ENCODE results near the gene SEMA5A. TPM values are rescaled to one million over a fixed set of nuclear protein-coding genes. Genes with fewer than 3 reads are reported as not detected.

Gene SEMA5A
- total RNA-seq, 4 donors from 2014 or later: 2.3 to 4.7 (median 3.7) TPM

DNA sequence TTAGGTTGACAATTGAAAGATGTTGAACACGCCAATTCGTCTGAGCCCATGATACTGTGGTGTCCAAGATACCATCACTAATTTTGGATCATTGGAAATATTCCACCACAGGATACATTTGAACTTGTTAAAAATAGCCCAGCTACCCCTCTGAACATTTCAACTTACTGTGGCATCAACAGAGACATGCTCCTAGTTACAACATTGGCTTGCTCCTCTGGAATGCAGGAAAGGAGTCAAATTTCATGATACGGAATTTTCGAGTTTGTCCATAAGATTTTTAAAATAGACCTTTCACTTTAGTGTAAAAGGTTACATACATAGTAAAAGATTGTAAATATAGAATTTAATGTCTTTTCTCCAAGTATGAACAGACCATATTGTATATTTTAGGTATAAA, 12.8 kb downstream of the SEMA5A start:
- Histone ChIP-seq H3K27me3 (peaks cover 16% of the 10 kb centered on the region), H3K36me3 (no peaks in the 10 kb centered on the region), H3K4me3 (no peak overlapping the region), H3K9me3 (no peaks in the 10 kb centered on the region), H3K27ac (no peak overlapping the region), H3K4me1 (peaks cover 0 to 10% (median 0%) of the 10 kb centered on the region in 3 donors)
- 50 to 54% methylated on average over 4 of the region's 4 CpGs for WGBS, 2 donors (ENCODE audit: low coverage in 1 of 2)
- ATAC-seq: no peak
- TF ChIP-seq EP300 (IDR thresholded peaks at IDR 0.05) (no peak), POLR2AphosphoS5 (IDR thresholded peaks at IDR 0.05) (no peak), POLR2A (IDR thresholded peaks at IDR 0.05) (no peak)
- TF ChIP-seq, protein P1, sequence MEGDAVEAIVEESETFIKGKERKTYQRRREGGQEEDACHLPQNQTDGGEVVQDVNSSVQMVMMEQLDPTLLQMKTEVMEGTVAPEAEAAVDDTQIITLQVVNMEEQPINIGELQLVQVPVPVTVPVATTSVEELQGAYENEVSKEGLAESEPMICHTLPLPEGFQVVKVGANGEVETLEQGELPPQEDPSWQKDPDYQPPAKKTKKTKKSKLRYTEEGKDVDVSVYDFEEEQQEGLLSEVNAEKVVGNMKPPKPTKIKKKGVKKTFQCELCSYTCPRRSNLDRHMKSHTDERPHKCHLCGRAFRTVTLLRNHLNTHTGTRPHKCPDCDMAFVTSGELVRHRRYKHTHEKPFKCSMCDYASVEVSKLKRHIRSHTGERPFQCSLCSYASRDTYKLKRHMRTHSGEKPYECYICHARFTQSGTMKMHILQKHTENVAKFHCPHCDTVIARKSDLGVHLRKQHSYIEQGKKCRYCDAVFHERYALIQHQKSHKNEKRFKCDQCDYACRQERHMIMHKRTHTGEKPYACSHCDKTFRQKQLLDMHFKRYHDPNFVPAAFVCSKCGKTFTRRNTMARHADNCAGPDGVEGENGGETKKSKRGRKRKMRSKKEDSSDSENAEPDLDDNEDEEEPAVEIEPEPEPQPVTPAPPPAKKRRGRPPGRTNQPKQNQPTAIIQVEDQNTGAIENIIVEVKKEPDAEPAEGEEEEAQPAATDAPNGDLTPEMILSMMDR (IDR thresholded peaks at IDR 0.05): no peak

DNA sequence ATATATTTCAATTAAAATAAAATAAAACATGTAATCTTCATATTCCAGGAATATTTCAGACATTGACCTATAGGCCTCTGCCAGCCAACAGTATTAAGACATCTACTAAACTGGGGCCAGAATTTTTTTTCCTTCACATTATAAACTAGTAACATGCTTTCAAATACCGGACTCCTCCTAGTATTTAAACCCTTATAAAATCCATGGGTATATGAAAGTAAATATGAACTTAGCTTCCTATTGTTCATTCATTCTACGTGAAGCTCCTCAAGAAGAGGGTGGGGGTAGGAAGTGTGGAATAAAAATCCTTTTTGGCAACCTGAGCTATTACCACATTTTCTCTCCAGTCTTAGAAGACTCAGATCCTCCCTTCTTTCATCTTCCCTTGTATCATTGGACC, 16.4 kb downstream of the SEMA5A start:
- no peaks in the 10 kb centered on the region for H3K9me3 ChIP-seq
- peaks cover 3% of the 10 kb centered on the region for H3K27me3 ChIP-seq
- no peak overlapping the region for H3K4me3 ChIP-seq
- no peaks in the 10 kb centered on the region for H3K36me3 ChIP-seq
- WGBS, 2 donors (ENCODE audit: low coverage in 1 of 2): 86% methylated on average over 2 of the region's 2 CpGs
- no peak overlapping the region for H3K27ac ChIP-seq
- no peaks in the 10 kb centered on the region for H3K4me1 ChIP-seq
- ATAC-seq: no peak
- TF ChIP-seq POLR2A (IDR thresholded peaks at IDR 0.05): no peak
- TF ChIP-seq, protein P1 (IDR thresholded peaks at IDR 0.05): no peak
- no peak for TF ChIP-seq EP300 (IDR thresholded peaks at IDR 0.05)
- no peak for TF ChIP-seq POLR2AphosphoS5 (IDR thresholded peaks at IDR 0.05)

DNA sequence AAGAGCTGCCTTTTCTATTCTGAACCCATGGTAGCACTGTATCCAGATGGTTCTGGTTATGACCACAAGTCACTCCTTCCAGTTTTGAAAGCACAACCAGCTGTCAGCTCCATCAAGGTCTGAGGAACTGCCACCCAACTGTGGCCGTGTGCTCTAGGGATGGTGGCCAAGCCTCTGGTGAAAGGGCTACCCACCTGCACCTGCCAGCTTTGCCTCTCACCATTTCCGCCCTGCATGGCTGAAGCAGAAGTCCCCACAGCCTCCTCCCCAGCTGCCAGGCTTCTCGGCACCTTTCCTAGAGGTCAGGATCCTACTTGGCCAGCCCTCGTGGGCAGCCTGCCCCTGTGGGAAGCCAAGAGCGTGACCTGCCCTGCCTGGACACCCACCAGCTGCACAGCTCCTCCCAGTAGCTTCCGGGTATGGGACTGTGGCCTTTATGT, 16.8 kb downstream of the SEMA5A start:
- no peak for TF ChIP-seq EP300 (IDR thresholded peaks at IDR 0.05)
- no peak for TF ChIP-seq POLR2AphosphoS5 (IDR thresholded peaks at IDR 0.05)
- no peak for TF ChIP-seq POLR2A (IDR thresholded peaks at IDR 0.05)
- TF ChIP-seq, protein P1 (IDR thresholded peaks at IDR 0.05): no peak
- H3K4me3 ChIP-seq: no peak overlapping the region
- no peaks in the 10 kb centered on the region for H3K27me3 ChIP-seq
- H3K9me3 ChIP-seq: no peaks in the 10 kb centered on the region
- H3K4me1 ChIP-seq: no peaks in the 10 kb centered on the region
- WGBS, 2 donors (ENCODE audit: low coverage in 1 of 2): 82 to 93% methylated on average over 3 to 4 of the region's 6 CpGs
- H3K36me3 ChIP-seq: no peaks in the 10 kb centered on the region
- H3K27ac ChIP-seq: no peak overlapping the region
- ATAC-seq: no peak

DNA sequence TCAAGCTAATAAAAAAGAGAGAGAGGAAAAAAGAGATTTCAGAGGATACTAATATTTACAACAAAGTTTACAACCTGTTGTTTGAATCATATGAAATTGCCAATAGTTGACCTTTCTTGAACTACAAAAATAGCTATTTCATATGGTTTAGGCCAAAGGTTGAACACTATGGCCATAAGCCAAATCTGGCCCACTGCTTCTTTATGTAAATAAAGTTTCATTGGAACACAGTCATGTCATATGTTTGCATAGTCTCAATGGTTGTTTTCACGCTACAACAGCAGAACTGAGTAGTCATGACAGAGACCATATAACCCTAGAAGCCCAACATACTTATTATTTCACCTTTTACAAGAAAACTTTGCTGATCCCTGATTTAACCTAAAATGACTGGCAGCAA, 20.9 kb downstream of the SEMA5A start:
- no peak overlapping the region for H3K27ac ChIP-seq
- H3K36me3 ChIP-seq: no peaks in the 10 kb centered on the region
- no peak for TF ChIP-seq POLR2AphosphoS5 (IDR thresholded peaks at IDR 0.05)
- TF ChIP-seq, protein P1 (IDR thresholded peaks at IDR 0.05): no peak
- no peak for TF ChIP-seq POLR2A (IDR thresholded peaks at IDR 0.05)
- TF ChIP-seq EP300 (IDR thresholded peaks at IDR 0.05): no peak
- H3K9me3 ChIP-seq: no peaks in the 10 kb centered on the region
- no peak overlapping the region for H3K4me3 ChIP-seq
- no peaks in the 10 kb centered on the region for H3K27me3 ChIP-seq
- whole genome bisulfite sequencing, 2 donors (ENCODE audit: low coverage in 1 of 2): 79 to 100% methylated on average over 1 of the region's 1 CpG
- H3K4me1 ChIP-seq: no peaks in the 10 kb centered on the region
- ATAC-seq: no peak

DNA sequence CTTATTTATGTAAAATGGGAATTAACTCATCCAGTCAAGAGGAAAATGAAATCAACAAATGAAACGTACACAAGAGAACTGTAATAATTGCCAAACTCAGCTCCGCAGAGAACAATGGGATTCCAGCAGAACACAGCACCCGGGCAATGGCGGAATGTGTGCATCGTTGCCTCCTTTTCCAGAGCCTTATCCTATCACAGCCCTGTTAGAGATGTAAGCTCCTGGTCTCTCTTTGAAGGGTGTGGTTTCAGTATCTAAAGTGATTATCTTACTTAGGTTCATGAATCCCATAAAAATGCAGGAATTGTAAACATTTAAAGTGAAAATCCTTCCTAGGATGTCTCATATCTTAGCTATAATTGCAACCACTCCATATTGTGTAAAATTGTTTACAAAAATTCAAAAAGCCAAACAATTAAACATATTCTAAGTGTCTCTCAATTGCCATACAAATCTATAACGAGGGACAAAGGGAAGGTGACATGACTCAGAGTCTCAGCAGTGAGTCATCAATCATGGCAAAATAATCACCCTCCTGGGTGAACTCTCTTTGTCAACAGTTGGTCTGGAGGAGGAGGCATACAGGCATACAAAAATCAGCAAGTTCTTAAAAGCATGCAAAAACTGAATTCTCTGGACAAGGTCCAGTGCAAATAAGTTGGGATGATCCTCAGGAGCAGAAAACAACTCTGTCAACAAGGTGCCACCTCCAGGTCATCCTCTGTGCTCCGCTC, 22.6 kb downstream of the SEMA5A start:
- ATAC-seq: no peak
- Histone ChIP-seq H3K27ac (no peak overlapping the region), H3K27me3 (no peaks in the 10 kb centered on the region), H3K4me3 (no peak overlapping the region), H3K36me3 (no peaks in the 10 kb centered on the region), H3K9me3 (no peaks in the 10 kb centered on the region), H3K4me1 (no peaks in the 10 kb centered on the region)
- TF ChIP-seq EP300 (IDR thresholded peaks at IDR 0.05) (no peak), POLR2A (IDR thresholded peaks at IDR 0.05) (no peak), POLR2AphosphoS5 (IDR thresholded peaks at IDR 0.05) (no peak)
- whole genome bisulfite sequencing, 2 donors (ENCODE audit: low coverage in 1 of 2): 71 to 78% methylated on average over 7 of the region's 7 CpGs

Data from gastroesophageal sphincter (tissue), 4 donors.